Measurements from ENCODE around the gene ADGRL1. TPM values are rescaled to one million over a fixed set of nuclear protein-coding genes. Genes with fewer than 3 reads are reported as not detected.

Gene ADGRL1
- total RNA-seq, 2 experiments from 2014 or later: 6.3 to 7.7 TPM

DNA sequence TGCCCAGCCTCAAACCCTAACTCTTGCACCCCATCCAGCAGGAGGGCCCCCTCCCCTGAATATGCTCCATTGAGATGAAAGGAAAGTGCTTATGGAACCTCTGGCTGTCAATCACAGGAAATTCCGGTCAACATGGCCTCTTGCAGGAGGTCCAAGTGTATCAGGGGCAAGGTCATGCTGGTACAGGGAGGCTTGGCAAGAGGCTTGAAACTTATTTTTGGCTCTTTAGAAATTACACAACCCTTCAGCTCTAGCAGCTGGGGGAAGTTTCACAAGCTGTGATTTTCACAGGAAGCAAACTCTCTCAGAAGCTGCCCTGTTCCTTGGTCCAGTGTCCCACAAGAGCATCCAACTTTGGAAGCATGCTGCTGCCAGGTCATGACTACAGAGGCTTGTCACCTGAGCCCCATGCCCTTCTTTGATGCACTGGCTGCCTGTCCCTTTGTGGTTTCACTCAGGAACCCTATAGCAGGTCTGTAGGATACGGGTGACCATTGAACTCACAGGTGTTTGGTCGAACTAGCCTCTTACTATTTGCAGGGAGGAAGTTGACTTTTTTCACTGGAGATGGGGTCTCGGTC is 78.0 kb downstream of the ADGRL1 start:
- H3K4me1 Mint-ChIP-seq (ENCODE audit: low read depth): peaks cover 19% of the 10 kb centered on the region
- no peak overlapping the region for H3K27ac Mint-ChIP-seq
- H3K36me3 Mint-ChIP-seq (ENCODE audit: low read depth): peaks cover 53% of the 10 kb centered on the region
- no peak overlapping the region for H3K4me3 Mint-ChIP-seq
- POLR2A ChIA-PET: interaction anchor here (0.7 kb wide), 1 partner anchor 9 kb away, joined by 3 read pairs; no protein-coding TSS in a partner anchor
- H3K9me3 Mint-ChIP-seq (ENCODE audit: insufficient read depth): no peaks in the 10 kb centered on the region
- H3K27me3 Mint-ChIP-seq (ENCODE audit: low read depth): no peaks in the 10 kb centered on the region
- CTCF ChIA-PET: interaction anchor here (2.0 kb wide), 1 partner anchor 9 kb away, joined by 7 read pairs; the partner anchor contains the start of gene ASF1B
- ATAC-seq: no peak
- no peak for DNase-seq

DNA sequence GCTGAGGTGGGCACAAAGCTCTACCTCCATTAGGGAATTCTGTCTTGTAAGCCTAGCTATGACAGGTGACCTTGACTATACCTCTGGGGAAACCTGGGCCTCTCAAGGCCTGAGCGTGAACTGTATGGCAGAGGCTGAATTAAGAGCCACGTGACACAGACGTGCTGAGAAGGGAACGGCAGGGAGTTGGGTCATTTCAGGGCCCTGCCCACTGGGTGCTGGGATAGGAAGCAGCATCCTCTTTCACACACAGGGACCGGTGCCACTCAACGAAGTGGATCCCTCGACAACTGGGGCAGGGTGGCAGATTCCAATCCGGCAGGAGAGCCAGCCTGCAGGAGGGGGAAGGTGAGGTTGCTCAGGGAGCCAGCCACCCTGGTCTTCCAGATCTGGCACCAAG is 78.8 kb downstream of the ADGRL1 start:
- no peak overlapping the region for H3K27ac Mint-ChIP-seq
- ChIA-PET POLR2A (no interaction called here), CTCF (interaction anchor here (1.4 to 2.0 kb wide), 2 partner anchors 10 kb away, joined by 3 to 7 read pairs; partner anchors contain the start of genes ASF1B and PRKACA)
- no peak overlapping the region for H3K4me3 Mint-ChIP-seq
- peaks cover 53% of the 10 kb centered on the region for H3K36me3 Mint-ChIP-seq (ENCODE audit: low read depth)
- peaks cover 13% of the 10 kb centered on the region for H3K4me1 Mint-ChIP-seq (ENCODE audit: low read depth)
- no peaks in the 10 kb centered on the region for H3K27me3 Mint-ChIP-seq (ENCODE audit: low read depth)
- no peaks in the 10 kb centered on the region for H3K9me3 Mint-ChIP-seq (ENCODE audit: insufficient read depth)
- DNase-seq: no peak
- no peak for ATAC-seq

DNA sequence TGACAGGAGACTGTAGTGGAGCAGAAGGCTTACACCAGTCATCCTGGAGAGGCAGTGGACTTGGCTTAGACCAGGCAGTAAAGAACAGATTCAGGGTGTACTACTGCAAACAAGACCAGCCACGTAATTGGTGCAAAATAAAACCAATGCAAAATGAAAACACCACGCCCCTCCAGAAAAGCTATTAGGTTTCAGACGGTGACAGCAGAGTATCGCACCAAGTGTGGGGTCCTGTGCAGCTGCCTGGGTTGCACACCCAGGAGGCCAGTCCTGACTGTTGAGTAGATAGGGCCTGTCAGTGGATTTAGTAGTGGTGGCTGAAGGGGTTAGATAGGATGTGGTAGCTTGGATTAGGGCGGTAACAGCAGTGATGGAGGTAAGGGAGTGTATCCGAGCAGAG is 83.0 kb downstream of the ADGRL1 start:
- Mint-ChIP-seq H3K4me3 (no peak overlapping the region), H3K9me3 (ENCODE audit: insufficient read depth) (no peaks in the 10 kb centered on the region), H3K27ac (no peak overlapping the region), H3K4me1 (ENCODE audit: low read depth) (peaks cover 18% of the 10 kb centered on the region), H3K27me3 (ENCODE audit: low read depth) (no peaks in the 10 kb centered on the region), H3K36me3 (ENCODE audit: low read depth) (peaks cover 58% of the 10 kb centered on the region)
- DNase-seq: no peak
- ATAC-seq: no peak
- ChIA-PET POLR2A (interaction anchor here (0.6 kb wide), 1 partner anchor 13 kb away, joined by 3 read pairs; no protein-coding TSS in a partner anchor), CTCF (interaction anchor here (2.3 to 4.4 kb wide), 2 partner anchors 8 to 14 kb away, joined by 12 to 25 read pairs; partner anchors contain the start of gene ASF1B)

DNA sequence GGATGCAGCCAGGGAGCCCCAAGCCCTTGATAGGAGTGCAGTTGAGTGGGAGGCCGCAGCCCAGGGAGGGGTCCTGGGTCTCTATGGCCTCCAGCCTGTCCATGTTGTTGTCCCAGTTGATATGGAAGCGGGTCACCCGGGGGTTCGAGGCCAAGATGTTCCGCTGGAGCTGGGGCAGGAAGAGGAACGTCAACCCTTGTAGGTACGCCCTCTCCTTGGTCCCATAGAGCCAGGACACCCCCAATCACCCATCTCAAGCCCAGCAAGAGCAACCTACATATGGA is 85.5 kb downstream of the ADGRL1 start:
- no peaks in the 10 kb centered on the region for H3K27me3 Mint-ChIP-seq (ENCODE audit: low read depth)
- DNase-seq (no peak), ATAC-seq (no peak)
- H3K4me1 Mint-ChIP-seq (ENCODE audit: low read depth): peaks cover 28% of the 10 kb centered on the region
- H3K36me3 Mint-ChIP-seq (ENCODE audit: low read depth): peaks cover 41% of the 10 kb centered on the region
- CTCF ChIA-PET: interaction anchor here (1.1 kb wide), 1 partner anchor 16 kb away, joined by 5 read pairs; the partner anchor contains the start of gene ASF1B
- no peaks in the 10 kb centered on the region for H3K9me3 Mint-ChIP-seq (ENCODE audit: insufficient read depth)
- POLR2A ChIA-PET: interaction anchor here (0.6 kb wide), 1 partner anchor 1148 kb away, joined by 4 read pairs; no protein-coding TSS in a partner anchor
- H3K4me3 Mint-ChIP-seq: no peak overlapping the region
- H3K27ac Mint-ChIP-seq: no peak overlapping the region

DNA sequence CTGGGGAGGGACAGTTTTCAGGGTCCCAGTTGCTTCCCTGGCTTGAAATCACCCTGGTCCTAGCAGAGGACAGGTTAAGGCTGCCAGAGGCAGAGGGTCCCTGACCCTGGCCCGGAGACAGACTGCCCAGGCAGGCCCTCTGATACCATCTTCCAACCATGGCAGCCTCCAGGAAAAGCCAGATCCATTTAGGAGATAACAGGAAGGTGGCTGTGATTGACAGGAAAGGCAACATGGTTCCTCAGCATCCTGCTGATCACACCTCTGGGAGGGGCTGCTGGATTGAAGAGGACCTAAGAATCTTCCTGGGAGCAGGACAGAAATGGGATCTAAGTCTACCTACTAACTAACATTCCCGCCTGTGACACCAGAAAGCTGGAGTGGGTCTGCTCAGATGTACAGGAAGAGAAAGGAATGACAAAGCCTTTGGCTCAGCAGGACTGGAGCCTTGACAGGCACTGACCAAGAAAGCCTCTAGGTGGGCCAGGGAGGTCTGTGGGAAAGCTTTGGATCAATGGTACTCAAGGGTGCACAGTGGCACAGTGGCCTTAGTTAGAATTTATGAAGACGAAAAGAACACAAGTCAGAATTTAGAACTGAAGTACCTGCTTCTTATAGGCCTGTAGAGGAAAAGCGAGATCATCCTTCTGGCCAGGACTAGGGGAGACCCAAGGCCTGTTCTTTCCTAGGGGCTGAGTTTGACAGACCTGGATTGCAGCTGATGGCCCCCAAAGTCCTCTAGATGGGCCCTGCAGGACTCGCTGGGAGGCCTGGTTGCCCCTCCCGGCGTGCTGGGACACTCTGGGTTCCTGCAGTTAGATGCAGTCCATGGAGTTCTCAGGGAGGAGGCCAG is 86.1 kb downstream of the ADGRL1 start:
- no peak overlapping the region for H3K27ac Mint-ChIP-seq
- CTCF ChIA-PET: interaction anchor here (6.2 kb wide), 1 partner anchor 17 kb away, joined by 45 read pairs; the partner anchor contains the start of gene ASF1B
- no peaks in the 10 kb centered on the region for H3K27me3 Mint-ChIP-seq (ENCODE audit: low read depth)
- POLR2A ChIA-PET: no interaction called here
- peaks cover 35% of the 10 kb centered on the region for H3K36me3 Mint-ChIP-seq (ENCODE audit: low read depth)
- no peak overlapping the region for H3K4me3 Mint-ChIP-seq
- no peak for DNase-seq
- H3K4me1 Mint-ChIP-seq (ENCODE audit: low read depth): peaks cover 34% of the 10 kb centered on the region
- no peak for ATAC-seq
- no peaks in the 10 kb centered on the region for H3K9me3 Mint-ChIP-seq (ENCODE audit: insufficient read depth)

DNA sequence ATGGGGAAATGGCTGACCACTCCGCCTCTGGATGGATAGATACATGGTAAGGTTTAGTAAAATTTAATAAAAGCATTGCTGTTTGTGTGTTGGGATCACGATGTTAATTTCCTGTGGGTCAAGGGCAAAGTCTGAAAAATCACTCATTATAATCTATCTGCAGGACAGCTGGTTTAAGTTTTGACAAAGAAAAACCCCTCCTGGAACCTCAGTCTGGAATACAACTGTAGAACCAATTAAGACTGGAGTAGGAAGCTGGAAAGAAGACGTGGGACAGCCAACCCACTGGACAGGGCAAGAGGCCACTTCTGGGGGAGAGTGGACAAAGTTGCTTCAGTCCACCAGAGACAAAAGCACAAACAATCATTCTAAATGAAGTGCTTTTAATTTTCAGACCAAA is 86.8 kb downstream of the ADGRL1 start:
- Mint-ChIP-seq H3K9me3 (ENCODE audit: insufficient read depth) (no peaks in the 10 kb centered on the region), H3K4me1 (ENCODE audit: low read depth) (peaks cover 38% of the 10 kb centered on the region), H3K36me3 (ENCODE audit: low read depth) (peaks cover 28% of the 10 kb centered on the region), H3K4me3 (peak overlapping the region; percentile 78), H3K27me3 (ENCODE audit: low read depth) (no peaks in the 10 kb centered on the region), H3K27ac (peak overlapping the region; percentile 72)
- no peak for DNase-seq
- POLR2A ChIA-PET: interaction anchor here (0.7 to 1.5 kb wide), 2 partner anchors 11 to 16 kb away, joined by 3 to 4 read pairs; no protein-coding TSS in a partner anchor
- CTCF ChIA-PET: interaction anchor here (6.2 kb wide), 1 partner anchor 17 kb away, joined by 45 read pairs; the partner anchor contains the start of gene ASF1B
- ATAC-seq: no peak

DNA sequence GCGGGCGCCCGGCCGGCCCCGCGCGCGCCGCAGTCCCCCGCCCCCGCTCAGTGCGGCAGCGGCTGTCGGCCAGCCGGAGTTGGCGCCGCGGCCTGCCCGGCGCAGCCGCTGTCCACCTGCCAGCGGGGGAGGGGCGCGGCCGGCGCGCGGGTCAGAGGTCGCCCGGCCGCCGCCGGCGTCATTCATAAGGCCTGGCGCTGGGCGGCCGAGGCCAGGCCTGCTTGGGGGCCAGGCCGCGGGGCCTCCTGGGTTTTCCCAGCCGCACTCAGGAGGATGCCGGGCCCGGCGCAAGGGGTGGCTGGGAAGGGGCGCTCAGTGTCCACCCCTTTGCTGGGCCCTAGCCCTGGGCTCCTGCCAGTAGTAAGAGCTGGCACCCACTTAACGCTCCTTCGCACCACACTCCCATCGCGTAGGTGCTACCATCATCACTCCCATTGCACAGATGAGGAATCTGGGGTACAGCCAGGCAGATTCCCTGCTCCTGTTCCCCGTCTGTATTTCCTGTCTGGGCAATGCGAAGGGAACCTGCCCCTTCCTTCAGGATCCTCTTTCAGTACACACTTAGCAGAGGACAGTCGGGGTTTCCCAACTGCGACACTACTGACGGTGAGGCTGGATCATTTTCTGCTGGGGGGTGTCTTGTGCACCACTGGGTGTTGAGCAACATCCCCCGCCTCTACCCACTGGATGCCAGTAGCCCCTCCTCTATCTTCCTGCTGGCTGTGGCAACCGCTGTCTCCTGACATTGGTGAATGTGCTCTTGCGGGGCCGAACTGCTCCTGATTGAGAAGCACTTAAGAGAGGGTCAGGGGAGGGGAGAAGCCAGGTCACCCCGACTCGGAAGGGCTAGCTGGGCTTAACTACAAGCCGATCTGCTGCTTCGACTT is 87.6 kb downstream of the ADGRL1 start:
- DNase-seq: peak; percentile 35
- H3K27ac Mint-ChIP-seq: peak overlapping the region; percentile 72
- peaks cover 45% of the 10 kb centered on the region for H3K4me1 Mint-ChIP-seq (ENCODE audit: low read depth)
- H3K36me3 Mint-ChIP-seq (ENCODE audit: low read depth): peaks cover 28% of the 10 kb centered on the region
- H3K4me3 Mint-ChIP-seq: peak overlapping the region; percentile 78
- ChIA-PET POLR2A (interaction anchor here (0.7 to 1.5 kb wide), 3 partner anchors 12 to 18 kb away, joined by 3 to 5 read pairs (median 4); partner anchors contain the start of gene ASF1B), CTCF (interaction anchor here (0.8 to 6.2 kb wide), 5 partner anchors 13 to 65 kb away, joined by 3 to 45 read pairs (median 3); partner anchors contain the start of gene ASF1B)
- no peaks in the 10 kb centered on the region for H3K9me3 Mint-ChIP-seq (ENCODE audit: insufficient read depth)
- ATAC-seq: no peak
- H3K27me3 Mint-ChIP-seq (ENCODE audit: low read depth): no peaks in the 10 kb centered on the region

DNA sequence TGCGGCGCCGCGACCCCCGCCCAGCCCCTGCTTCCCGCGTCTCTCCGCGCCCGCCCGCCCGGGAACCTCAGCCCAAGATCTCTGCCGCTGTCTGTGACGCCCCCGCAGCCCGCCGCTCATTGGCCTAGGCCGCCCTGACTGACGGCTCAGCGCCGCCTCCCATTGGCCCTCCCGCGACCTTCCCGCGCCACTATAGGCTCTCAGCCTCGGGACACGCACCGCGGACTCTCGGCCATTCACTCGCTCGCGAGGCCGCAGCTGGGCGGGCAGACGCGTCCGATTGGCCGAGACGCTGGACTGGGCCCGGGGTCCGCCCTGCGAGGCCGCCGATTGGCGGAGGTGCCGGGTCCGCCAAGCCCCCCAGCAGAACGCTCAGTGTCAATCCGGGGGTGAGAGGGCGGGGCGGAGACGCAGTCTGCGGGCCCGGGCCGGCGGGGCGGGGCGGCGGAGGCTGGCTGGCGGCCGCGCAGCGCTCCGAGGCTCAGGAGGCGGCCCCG is 88.3 kb downstream of the ADGRL1 start, which contains the start of gene PRKACA:
Gene PRKACA, minus strand, starts transcription at position 95 of the 497 bp plus-strand sequence. CDS start 215 bp downstream, outside the sequence.
- POLR2A ChIA-PET: interaction anchor here (0.7 to 1.5 kb wide), 3 partner anchors 13 to 965 kb away, joined by 3 to 5 read pairs (median 4); partner anchors contain the start of gene ASF1B
- peak; percentile 99 for DNase-seq

DNA sequence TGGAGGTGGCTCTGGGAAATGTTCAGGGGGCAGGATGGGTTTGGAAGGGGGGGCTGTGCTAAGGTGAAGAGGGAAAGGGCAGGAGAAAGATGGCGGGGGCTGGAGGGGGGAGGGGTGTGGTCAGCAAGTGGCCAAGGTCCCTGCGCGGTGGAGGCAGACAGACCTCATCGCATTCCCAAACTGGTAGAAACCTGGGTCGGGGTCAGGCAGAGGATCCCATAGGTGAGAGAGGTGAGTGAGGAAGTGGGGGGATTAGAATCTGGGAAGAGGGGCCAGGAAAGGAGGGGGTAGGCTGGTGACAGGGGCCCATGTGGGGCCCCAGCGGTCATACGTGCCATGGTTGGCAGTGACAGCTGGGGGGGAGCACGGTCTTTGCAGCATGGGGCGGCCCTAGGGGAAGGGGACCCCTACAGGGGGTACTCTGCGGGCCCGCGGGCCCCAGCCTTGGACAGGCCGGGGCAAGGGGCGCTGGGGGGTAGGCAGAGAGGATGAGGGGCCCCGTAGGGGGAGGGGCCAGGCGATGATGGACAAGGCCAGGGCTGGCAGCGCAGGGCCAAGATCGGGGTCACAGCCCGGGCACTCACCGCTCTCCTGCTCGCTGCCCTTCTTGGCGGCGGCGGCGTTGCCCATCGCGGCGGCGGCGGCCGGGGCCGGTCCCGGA is 88.9 kb downstream of the ADGRL1 start:
- H3K27ac Mint-ChIP-seq: peak overlapping the region; percentile 76
- ATAC-seq (peak; percentile 9), DNase-seq (no peak)
- no peaks in the 10 kb centered on the region for H3K9me3 Mint-ChIP-seq (ENCODE audit: insufficient read depth)
- ChIA-PET POLR2A (interaction anchor here (0.7 to 1.2 kb wide), 2 partner anchors 20 to 964 kb away, joined by 3 to 5 read pairs; partner anchors contain the start of gene ASF1B), CTCF (interaction anchor here (0.7 to 6.2 kb wide), 9 partner anchors 9 to 66 kb away, joined by 3 to 45 read pairs (median 3); partner anchors contain the start of gene ASF1B)
- peaks cover 58% of the 10 kb centered on the region for H3K4me1 Mint-ChIP-seq (ENCODE audit: low read depth)
- H3K27me3 Mint-ChIP-seq (ENCODE audit: low read depth): no peaks in the 10 kb centered on the region
- H3K4me3 Mint-ChIP-seq: peak overlapping the region; percentile 89
- peaks cover 20% of the 10 kb centered on the region for H3K36me3 Mint-ChIP-seq (ENCODE audit: low read depth)

More for the DNA sequence above, 88.3 kb downstream of the ADGRL1 start, which contains the start of gene PRKACA:
- peaks cover 24% of the 10 kb centered on the region for H3K36me3 Mint-ChIP-seq (ENCODE audit: low read depth)
- peak within 1 kb of the TSS; percentile 89 for H3K4me3 Mint-ChIP-seq
- peaks cover 52% of the 10 kb centered on the region for H3K4me1 Mint-ChIP-seq (ENCODE audit: low read depth)
- ATAC-seq: peak; percentile 98
- H3K27ac Mint-ChIP-seq: peak within 1 kb of the TSS; percentile 76
- H3K9me3 Mint-ChIP-seq (ENCODE audit: insufficient read depth): no peaks in the 10 kb centered on the region
- CTCF ChIA-PET: interaction anchor here (0.7 to 6.2 kb wide), 7 partner anchors 9 to 66 kb away, joined by 3 to 45 read pairs (median 3); partner anchors contain the start of gene ASF1B
- H3K27me3 Mint-ChIP-seq (ENCODE audit: low read depth): no peaks in the 10 kb centered on the region

DNA sequence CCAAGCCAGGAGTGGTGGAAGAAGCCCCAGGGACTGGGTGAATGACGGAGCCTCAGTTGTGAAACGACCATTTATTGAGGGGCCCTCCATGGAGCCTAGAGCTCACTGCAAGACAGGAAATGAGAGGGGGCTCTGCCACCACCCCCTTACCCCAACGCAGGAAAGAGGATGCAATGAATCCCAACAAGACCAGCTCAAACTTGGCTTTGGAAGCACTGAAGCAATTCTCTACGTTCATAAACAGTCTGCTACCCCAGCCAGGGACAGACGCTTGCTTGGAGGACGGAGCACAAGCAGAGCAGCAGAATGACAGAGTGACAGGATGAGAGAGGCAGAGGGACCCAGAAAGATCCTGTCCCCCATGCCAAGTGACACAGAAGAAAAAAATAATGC is 89.4 kb downstream of the ADGRL1 start:
- H3K4me1 Mint-ChIP-seq (ENCODE audit: low read depth): peaks cover 64% of the 10 kb centered on the region
- no peaks in the 10 kb centered on the region for H3K9me3 Mint-ChIP-seq (ENCODE audit: insufficient read depth)
- no peaks in the 10 kb centered on the region for H3K27me3 Mint-ChIP-seq (ENCODE audit: low read depth)
- DNase-seq: no peak
- H3K36me3 Mint-ChIP-seq (ENCODE audit: low read depth): peaks cover 18% of the 10 kb centered on the region
- no peak for ATAC-seq
- CTCF ChIA-PET: interaction anchor here (0.9 to 6.2 kb wide), 9 partner anchors 14 to 239 kb away, joined by 3 to 45 read pairs (median 10); partner anchors contain the start of genes ASF1B and MISP3
- POLR2A ChIA-PET: interaction anchor here (1.9 kb wide), 1 partner anchor 20 kb away, joined by 9 read pairs; the partner anchor contains the start of gene ASF1B
- H3K27ac Mint-ChIP-seq: peak overlapping the region; percentile 76
- H3K4me3 Mint-ChIP-seq: peak overlapping the region; percentile 89

Data from activated CD8-positive, alpha-beta T cell treated with anti-CD3 and anti-CD28 coated beads, Interleukin-2, amount 10 ng/mL, durations not matched to agents 7 days and 5 days (primary cell).